T-helper 2 cell treated with Interferon-gamma antibody and Interleukin-4, amounts not matched to agents 5 μg/mL and 100 μg/mL, for 36 hours (primary cell): ENCODE data around the gene BPIFB3.

ENCODE experiments used
- DNase-seq: peaks from one replicate; pipeline ENCODE4 v3.0.0; 2021; ENCODE audit warnings: low spot score
- H3K27ac Mint-ChIP-seq: one replicate; pipeline ENCODE4 v1.8.0; 2021; ENCODE audit warnings: mild to moderate bottlenecking, mixed read lengths
- H3K27me3 Mint-ChIP-seq: one replicate; pipeline ENCODE4 v1.8.0; 2021; ENCODE audit warnings: low read depth, mixed read lengths
- H3K36me3 Mint-ChIP-seq: one replicate; pipeline ENCODE4 v1.8.0; 2021; ENCODE audit warnings: low read depth, mixed read lengths
- H3K4me1 Mint-ChIP-seq: one replicate; pipeline ENCODE4 v1.8.0; 2021; ENCODE audit warnings: low read depth, mixed read lengths
- H3K4me3 Mint-ChIP-seq: one replicate; pipeline ENCODE4 v1.8.0; 2022; ENCODE audit warnings: mild to moderate bottlenecking, moderate library complexity, mixed read lengths
- H3K9me3 Mint-ChIP-seq: one replicate; pipeline ENCODE4 v1.8.0; 2021; ENCODE audit warnings: mixed read lengths

Gene BPIFB3

GRCh38 chr20:33071198-33071597, 17.5 kb downstream of the BPIFB3 start:
- Mint-ChIP-seq H3K4me3 (no peak overlapping the region), H3K4me1 (no peaks in the 10 kb centered on the region), H3K36me3 (no peaks in the 10 kb centered on the region), H3K27me3 (no peaks in the 10 kb centered on the region), H3K9me3 (no peaks in the 10 kb centered on the region), H3K27ac (no peak overlapping the region)
- DNase-seq, result no peak

- Mint-ChIP-seq H3K27ac (no peak overlapping the region), H3K9me3 (no peaks in the 10 kb centered on the region), H3K4me1 (no peaks in the 10 kb centered on the region), H3K27me3 (no peaks in the 10 kb centered on the region), H3K36me3 (no peaks in the 10 kb centered on the region), H3K4me3 (no peak overlapping the region)
- DNase-seq, result no peak
Measured at GRCh38 chr20:33072362-33072761, 18.7 kb downstream of the BPIFB3 start.

- Mint-ChIP-seq H3K9me3 (no peaks in the 10 kb centered on the region), H3K36me3 (no peaks in the 10 kb centered on the region), H3K27ac (no peak overlapping the region), H3K4me3 (no peak overlapping the region), H3K4me1 (no peaks in the 10 kb centered on the region), H3K27me3 (no peaks in the 10 kb centered on the region)
- DNase-seq, result no peak
Measured at GRCh38 chr20:33072813-33073212, 19.1 kb downstream of the BPIFB3 start.

DNA sequence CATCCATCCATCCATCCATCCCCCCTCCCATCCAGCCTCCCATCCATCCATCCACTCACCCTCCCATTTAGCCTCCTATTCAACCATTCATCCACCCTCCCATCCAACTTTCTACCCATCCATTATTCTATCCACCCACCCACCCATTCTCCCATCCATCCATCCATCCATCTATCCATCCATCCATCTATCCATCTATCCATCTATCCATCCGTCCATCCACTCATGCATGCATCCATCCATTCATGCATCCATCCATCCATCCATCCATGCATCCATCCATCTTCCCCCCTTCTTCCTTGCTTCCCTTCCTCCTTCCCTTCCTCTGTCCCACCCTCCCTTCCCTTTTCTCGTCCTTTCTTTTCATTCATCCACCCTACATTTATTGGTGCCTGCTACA, 21.0 kb downstream of the BPIFB3 start:
- H3K27ac Mint-ChIP-seq, result no peak overlapping the region
- H3K4me1 Mint-ChIP-seq, result no peaks in the 10 kb centered on the region
- H3K27me3 Mint-ChIP-seq, result peaks cover 4% of the 10 kb centered on the region
- no peaks in the 10 kb centered on the region for H3K36me3 Mint-ChIP-seq
- DNase-seq, result no peak
- H3K4me3 Mint-ChIP-seq, result no peak overlapping the region
- no peaks in the 10 kb centered on the region for H3K9me3 Mint-ChIP-seq

DNA sequence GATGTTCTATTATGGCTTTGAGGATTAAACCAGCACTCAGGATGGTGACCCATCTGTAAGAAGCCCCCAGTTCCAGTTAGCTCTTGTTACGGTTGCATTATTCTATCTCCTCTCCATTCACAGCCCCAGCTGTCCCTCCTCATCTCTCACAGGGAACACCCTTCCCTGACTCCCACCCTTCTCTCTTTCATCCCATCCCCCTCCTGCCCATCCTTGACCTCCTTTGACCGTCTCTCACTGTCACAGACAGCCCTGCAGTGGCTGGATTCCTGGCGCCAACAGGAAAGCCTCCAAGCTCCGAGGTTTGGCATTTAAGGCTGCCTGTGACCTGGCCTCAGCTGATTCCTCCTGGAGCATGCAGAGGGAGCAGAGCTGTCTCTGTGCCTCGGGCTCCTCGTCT, 21.6 kb downstream of the BPIFB3 start:
- DNase-seq, result no peak
- H3K27ac Mint-ChIP-seq, result no peak overlapping the region
- H3K4me1 Mint-ChIP-seq, result no peaks in the 10 kb centered on the region
- H3K4me3 Mint-ChIP-seq, result no peak overlapping the region
- no peaks in the 10 kb centered on the region for H3K36me3 Mint-ChIP-seq
- no peaks in the 10 kb centered on the region for H3K9me3 Mint-ChIP-seq
- peaks cover 4% of the 10 kb centered on the region for H3K27me3 Mint-ChIP-seq

DNA sequence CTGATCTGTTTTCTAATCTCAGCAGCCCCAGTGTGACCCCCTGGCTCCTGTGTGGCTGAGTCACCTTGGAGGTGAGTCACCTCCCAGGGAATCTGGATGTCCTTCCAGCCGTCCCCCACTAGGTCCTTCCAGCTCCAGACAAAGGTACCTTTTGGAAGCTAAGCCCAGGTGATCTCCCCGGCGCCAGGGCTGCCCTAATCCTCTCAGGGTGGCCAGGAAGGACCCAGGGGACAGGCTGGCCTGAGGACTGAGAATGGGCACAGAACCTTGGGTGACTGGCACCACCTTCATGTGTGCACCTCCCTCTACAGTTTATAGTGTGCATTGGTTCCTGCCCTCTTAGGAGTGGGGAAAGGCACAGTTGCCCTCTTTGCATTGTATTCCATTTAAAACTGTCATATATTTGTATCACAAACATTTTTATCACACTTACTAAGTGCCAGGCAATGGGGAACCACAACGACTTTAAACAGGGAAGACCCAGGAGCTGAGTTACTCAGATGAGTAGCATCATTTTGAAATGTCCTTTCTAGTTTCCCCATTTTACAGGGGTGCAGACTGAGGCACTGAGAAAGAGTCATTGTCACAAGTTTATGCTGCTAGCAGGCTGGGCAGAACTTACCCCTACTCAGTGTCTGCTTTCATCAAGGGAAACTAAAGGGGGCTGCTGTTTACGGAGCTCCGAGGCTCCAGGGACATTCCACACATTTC, 23.1 kb downstream of the BPIFB3 start:
- DNase-seq, result no peak
- Mint-ChIP-seq H3K27ac (no peak overlapping the region), H3K36me3 (no peaks in the 10 kb centered on the region), H3K4me3 (no peak overlapping the region), H3K27me3 (peaks cover 7% of the 10 kb centered on the region), H3K9me3 (no peaks in the 10 kb centered on the region), H3K4me1 (no peaks in the 10 kb centered on the region)

DNA sequence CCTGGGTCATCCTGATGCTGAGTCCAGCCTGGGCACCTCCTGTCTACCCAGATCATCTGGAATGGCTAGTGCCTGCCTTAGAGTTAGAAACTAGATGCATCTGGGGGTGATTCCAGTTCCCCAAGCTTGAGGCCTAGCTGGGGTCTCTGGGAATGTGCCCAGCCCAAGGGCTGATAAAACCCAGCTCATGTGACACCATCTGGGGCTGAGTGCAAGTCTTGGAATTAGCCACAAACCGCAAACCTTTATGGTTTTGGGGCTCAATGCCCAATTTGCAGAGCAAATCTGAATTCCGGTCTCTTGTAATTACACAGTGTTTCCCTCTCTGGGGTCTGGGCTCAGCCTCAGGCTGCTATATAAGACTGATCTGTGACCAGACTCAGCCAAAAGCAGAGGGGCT, 25.6 kb downstream of the BPIFB3 start, which contains the start of gene BPIFB4:
BPIFB4 (plus strand) TSS at position 385 of the 400 bp plus-strand sequence. CDS start 1,884 bp downstream, outside the sequence.
- no peaks in the 10 kb centered on the region for H3K4me1 Mint-ChIP-seq
- peaks cover 7% of the 10 kb centered on the region for H3K27me3 Mint-ChIP-seq
- no peak for DNase-seq
- H3K36me3 Mint-ChIP-seq, result no peaks in the 10 kb centered on the region
- H3K9me3 Mint-ChIP-seq, result no peaks in the 10 kb centered on the region
- H3K4me3 Mint-ChIP-seq, result no peak within 1 kb of the TSS
- no peak within 1 kb of the TSS for H3K27ac Mint-ChIP-seq

- peaks cover 7% of the 10 kb centered on the region for H3K27me3 Mint-ChIP-seq
- H3K9me3 Mint-ChIP-seq, result no peaks in the 10 kb centered on the region
- H3K4me1 Mint-ChIP-seq, result no peaks in the 10 kb centered on the region
Measured at GRCh38 chr20:33081411-33082154, 27.9 kb downstream of the BPIFB3 start.

GRCh38 chr20:33082546-33082945, 28.8 kb downstream of the BPIFB3 start:
- no peak overlapping the region for H3K4me3 Mint-ChIP-seq
- H3K4me1 Mint-ChIP-seq, result no peaks in the 10 kb centered on the region
- peaks cover 7% of the 10 kb centered on the region for H3K27me3 Mint-ChIP-seq
- no peaks in the 10 kb centered on the region for H3K36me3 Mint-ChIP-seq
- DNase-seq, result no peak
- H3K9me3 Mint-ChIP-seq, result no peaks in the 10 kb centered on the region
- H3K27ac Mint-ChIP-seq, result no peak overlapping the region

More at GRCh38 chr20:33081411-33082154, 27.9 kb downstream of the BPIFB3 start:
- no peak for DNase-seq
- Mint-ChIP-seq H3K36me3 (no peaks in the 10 kb centered on the region), H3K27ac (no peak overlapping the region), H3K4me3 (no peak overlapping the region)

DNA sequence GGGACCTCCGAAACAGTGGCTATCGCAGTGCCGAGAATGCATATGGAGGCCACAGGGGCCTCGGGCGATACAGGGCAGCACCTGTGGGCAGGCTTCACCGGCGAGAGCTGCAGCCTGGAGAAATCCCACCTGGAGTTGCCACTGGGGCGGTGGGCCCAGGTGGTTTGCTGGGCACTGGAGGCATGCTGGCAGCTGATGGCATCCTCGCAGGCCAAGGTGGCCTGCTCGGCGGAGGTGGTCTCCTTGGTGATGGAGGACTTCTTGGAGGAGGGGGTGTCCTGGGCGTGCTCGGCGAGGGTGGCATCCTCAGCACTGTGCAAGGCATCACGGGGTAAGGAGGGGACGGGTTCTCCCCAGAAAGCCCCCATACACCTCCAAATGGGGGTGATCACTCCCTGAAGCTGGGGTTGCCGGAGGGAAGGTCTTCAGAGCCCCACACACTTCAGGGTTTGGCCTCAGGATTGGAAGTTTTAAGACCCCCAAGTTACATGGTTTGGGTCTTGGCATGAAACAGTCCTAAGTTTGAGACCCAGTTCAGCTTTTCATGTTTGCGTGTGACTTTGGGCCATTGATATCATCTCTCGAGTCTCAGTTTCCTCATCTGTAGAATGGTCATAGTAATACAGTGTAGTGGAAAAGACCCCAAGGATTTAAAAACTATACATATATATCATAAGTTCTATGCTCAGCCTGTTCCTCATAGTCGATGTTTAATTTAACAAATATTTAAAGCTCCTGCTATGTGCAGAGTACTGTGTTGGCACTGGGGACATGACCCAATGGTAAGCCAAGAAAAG, 30.0 kb downstream of the BPIFB3 start:
- H3K27me3 Mint-ChIP-seq, result peaks cover 3% of the 10 kb centered on the region
- H3K4me3 Mint-ChIP-seq, result no peak overlapping the region
- no peaks in the 10 kb centered on the region for H3K36me3 Mint-ChIP-seq
- H3K9me3 Mint-ChIP-seq, result no peaks in the 10 kb centered on the region
- H3K27ac Mint-ChIP-seq, result no peak overlapping the region
- no peak for DNase-seq
- no peaks in the 10 kb centered on the region for H3K4me1 Mint-ChIP-seq

GRCh38 chr20:33084722-33085121, 31.0 kb downstream of the BPIFB3 start:
- Mint-ChIP-seq H3K36me3 (no peaks in the 10 kb centered on the region), H3K27me3 (peaks cover 3% of the 10 kb centered on the region), H3K4me1 (no peaks in the 10 kb centered on the region), H3K27ac (no peak overlapping the region), H3K9me3 (no peaks in the 10 kb centered on the region), H3K4me3 (no peak overlapping the region)
- DNase-seq, result no peak

DNA sequence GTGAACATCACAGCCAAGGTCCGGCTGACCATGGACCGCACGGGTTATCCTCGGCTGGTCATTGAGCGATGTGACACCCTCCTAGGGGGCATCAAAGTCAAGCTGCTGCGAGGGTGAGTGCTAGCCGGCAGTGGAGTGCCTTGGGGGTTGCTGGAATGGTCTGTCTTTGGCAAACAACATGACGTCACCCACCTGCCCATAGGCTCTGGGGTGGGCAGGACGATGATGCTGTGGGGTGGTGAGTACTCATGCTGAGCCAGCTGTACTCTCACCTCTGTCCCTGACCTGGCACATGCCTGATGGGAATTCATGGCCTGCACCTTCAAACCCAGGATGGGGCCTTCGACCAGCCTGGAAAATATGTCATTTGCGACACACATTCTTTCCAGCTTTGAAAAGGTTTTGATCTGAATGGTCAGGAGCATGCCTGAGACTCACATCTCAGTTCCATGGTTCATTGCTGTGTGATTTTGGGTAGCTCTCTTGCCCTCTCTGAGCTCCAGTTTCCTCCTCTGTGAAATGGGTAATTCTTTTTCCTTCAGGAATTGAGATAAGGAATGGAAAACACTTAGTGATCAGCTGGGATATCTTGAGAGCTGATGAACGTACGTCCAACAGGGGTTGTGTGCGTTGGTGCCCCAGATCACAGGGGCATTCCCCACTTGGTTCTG, 32.5 kb downstream of the BPIFB3 start:
- H3K36me3 Mint-ChIP-seq, result no peaks in the 10 kb centered on the region
- no peaks in the 10 kb centered on the region for H3K4me1 Mint-ChIP-seq
- H3K27ac Mint-ChIP-seq, result no peak overlapping the region
- no peaks in the 10 kb centered on the region for H3K27me3 Mint-ChIP-seq
- no peak for DNase-seq
- no peak overlapping the region for H3K4me3 Mint-ChIP-seq
- no peaks in the 10 kb centered on the region for H3K9me3 Mint-ChIP-seq

GRCh38 chr20:33091147-33091546, 37.4 kb downstream of the BPIFB3 start:
- H3K9me3 Mint-ChIP-seq, result no peaks in the 10 kb centered on the region

More at GRCh38 chr20:33091147-33091546, 37.4 kb downstream of the BPIFB3 start:
- H3K4me3 Mint-ChIP-seq, result no peak overlapping the region
- no peak for DNase-seq
- no peak overlapping the region for H3K27ac Mint-ChIP-seq
- no peaks in the 10 kb centered on the region for H3K4me1 Mint-ChIP-seq
- no peaks in the 10 kb centered on the region for H3K27me3 Mint-ChIP-seq
- H3K36me3 Mint-ChIP-seq, result no peaks in the 10 kb centered on the region
